ENCODE data around the gene ELP5. TPM values are rescaled to one million over a fixed set of nuclear protein-coding genes. Genes with fewer than 3 reads are reported as not detected.

Gene ELP5
- polyA plus RNA-seq, 6 donors from 2014 or later: 54.2 to 94.8 (median 80.6) TPM

DNA sequence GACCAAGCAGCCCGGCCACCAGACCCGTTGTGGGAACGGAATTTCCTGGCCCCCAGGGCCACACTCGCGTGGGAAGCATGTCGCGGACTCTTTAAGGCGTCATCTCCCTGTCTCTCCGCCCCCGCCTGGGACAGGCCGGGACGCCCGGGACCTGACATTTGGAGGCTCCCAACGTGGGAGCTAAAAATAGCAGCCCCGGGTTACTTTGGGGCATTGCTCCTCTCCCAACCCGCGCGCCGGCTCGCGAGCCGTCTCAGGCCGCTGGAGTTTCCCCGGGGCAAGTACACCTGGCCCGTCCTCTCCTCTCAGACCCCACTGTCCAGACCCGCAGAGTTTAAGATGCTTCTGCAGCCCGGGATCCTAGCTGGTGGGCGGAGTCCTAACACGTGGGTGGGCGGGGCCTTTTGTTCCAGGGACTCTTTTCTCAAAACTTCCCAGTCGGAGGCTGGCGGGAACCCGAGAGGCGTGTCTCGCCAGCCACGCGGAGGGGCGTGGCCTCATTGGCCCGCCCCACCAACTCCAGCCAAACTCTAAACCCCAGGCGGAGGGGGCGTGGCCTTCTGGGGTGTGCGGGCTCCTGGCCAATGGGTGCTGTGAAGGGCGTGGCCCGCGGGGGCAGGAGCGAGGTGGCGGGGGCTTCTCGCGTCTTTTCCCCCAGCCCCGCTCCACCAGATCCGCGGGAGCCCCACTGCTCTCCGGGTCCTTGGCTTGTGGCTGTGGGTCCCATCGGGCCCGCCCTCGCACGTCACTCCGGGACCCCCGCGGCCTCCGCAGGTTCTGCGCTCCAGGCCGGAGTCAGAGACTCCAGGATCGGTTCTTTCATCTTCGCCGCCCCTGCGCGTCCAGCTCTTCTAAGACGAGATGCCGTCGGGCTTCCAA is 29.3 kb downstream of the ELP5 start, which contains the start of gene SLC2A4:
SLC2A4 (plus strand) TSS at position 645 of the 879 bp plus-strand sequence; CDS start at position 862, 217 bp downstream.
- ATAC-seq (ENCODE audit: low read depth in 2 of 2) (peak; percentile 60 to 68), DNase-seq (peak; percentile 73)
- Mint-ChIP-seq H3K27me3 (peaks cover 16 to 50% (median 24%) of the 10 kb centered on the region in 3 donors), H3K4me1 (peaks cover 18 to 37% (median 26%) of the 10 kb centered on the region in 3 donors), H3K36me3 (no peaks in the 10 kb centered on the region), H3K4me3 (peak within 1 kb of the TSS; percentile 80 to 92 (median 88)), H3K27ac (peak within 1 kb of the TSS; percentile 64 to 96 (median 90)), H3K9me3 (no peaks in the 10 kb centered on the region)

DNA sequence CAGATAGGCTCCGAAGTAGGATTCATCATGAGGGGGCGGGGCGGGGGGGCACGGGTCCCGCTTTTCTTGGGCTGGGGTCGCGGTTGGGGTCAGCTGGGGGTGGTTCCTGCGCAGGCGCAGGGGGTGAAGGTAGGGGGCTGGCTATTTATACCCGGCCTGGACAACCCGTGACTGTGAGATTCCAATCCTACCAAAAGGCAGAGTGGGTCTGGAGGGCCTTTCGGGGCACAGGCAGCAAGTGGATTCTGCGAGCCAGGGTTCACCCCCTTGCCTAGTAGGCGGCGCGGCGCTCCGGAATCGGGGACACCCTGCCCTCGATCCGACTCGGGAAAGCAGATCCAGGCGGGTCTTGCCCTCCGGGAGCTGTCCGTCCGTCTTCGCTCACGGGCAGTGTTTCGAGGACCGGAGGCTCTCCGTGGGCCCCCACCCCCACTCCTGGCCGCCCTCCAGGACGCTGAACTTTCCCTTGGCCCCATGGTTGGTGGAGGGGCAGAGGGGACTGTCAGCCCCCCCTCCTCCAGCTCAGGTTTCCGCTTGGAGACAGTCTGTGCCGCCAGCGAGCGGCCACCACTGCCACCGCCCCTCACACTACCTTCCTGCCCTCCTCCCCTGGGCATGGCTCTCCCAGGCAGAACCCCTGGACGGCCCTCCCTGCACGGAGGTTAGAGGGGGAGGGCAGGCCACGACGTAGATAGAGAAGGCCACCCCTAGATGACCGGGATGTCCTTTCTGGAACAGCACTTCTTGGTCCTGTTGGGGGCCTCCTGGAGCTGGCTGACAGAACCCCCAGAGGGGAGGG is 30.1 kb downstream of the ELP5 start:
- peak overlapping the region in 3 of 6 donors; percentile 26 to 64 (median 42) for H3K27ac Mint-ChIP-seq
- H3K27me3 Mint-ChIP-seq: peaks cover 18 to 58% (median 29%) of the 10 kb centered on the region in 3 donors
- ATAC-seq (ENCODE audit: low read depth in 2 of 2): no peak
- H3K4me1 Mint-ChIP-seq: peaks cover 18 to 37% (median 30%) of the 10 kb centered on the region in 3 donors
- no peaks in the 10 kb centered on the region for H3K36me3 Mint-ChIP-seq
- H3K9me3 Mint-ChIP-seq: no peaks in the 10 kb centered on the region
- H3K4me3 Mint-ChIP-seq: peak overlapping the region; percentile 80 to 92 (median 87)
- no peak for DNase-seq

DNA sequence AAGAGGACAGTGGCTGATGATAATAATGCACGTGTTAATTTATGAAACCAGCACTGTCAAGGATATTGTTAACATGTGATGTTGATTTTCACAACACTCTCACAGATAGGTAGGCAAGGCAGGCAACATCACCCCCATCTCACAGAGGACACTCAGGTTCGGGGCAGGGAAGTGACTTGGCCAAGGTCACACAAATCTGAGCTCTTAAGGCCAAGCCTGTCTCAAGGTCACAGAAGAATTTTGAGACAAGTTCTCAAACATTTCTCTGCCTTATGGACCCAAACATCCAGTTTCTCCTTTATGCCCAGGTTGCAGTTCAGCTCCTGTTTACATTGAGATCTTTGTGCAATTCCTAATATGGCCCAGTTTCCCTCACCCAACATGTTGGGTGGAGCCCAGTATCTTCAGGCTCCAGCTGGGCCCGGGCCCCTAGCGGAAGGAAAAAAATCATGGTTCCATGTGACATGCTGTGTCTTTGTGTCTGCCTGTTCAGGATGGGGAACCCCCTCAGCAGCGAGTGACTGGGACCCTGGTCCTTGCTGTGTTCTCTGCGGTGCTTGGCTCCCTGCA is 30.8 kb downstream of the ELP5 start:
- H3K27me3 Mint-ChIP-seq: peaks cover 19 to 64% (median 29%) of the 10 kb centered on the region in 3 donors
- H3K9me3 Mint-ChIP-seq: no peaks in the 10 kb centered on the region
- H3K4me3 Mint-ChIP-seq: peak overlapping the region in 7 of 8 donors; percentile 3 to 80 (median 60)
- no peak for ATAC-seq (ENCODE audit: low read depth in 2 of 2)
- H3K4me1 Mint-ChIP-seq: peaks cover 18 to 37% (median 30%) of the 10 kb centered on the region in 3 donors
- H3K36me3 Mint-ChIP-seq: no peaks in the 10 kb centered on the region
- peak overlapping the region in 1 of 6 donors; percentile 42 for H3K27ac Mint-ChIP-seq
- DNase-seq: no peak

DNA sequence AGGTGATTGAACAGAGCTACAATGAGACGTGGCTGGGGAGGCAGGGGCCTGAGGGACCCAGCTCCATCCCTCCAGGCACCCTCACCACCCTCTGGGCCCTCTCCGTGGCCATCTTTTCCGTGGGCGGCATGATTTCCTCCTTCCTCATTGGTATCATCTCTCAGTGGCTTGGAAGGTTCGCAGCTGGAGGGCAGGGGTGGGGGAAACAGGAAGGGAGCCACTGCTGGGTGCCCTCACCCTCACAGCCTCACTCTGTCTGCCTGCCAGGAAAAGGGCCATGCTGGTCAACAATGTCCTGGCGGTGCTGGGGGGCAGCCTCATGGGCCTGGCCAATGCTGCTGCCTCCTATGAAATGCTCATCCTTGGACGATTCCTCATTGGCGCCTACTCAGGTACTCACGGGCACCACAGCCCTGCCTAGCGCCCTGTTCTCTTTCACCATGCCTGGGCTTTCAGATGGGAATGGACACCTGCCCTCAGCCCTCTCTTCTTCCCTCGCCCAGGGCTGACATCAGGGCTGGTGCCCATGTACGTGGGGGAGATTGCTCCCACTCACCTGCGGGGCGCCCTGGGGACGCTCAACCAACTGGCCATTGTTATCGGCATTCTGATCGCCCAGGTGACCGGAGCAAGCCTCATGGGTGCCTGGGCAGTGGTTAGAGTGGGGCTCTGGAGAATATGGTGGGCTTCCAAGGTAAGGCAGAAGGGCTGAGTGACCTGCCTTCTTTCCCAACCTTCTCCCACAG is 31.6 kb downstream of the ELP5 start:
- Mint-ChIP-seq H3K9me3 (no peaks in the 10 kb centered on the region), H3K4me1 (peaks cover 18 to 37% (median 30%) of the 10 kb centered on the region in 3 donors), H3K27ac (peak overlapping the region in 1 of 6 donors; percentile 86), H3K36me3 (no peaks in the 10 kb centered on the region), H3K27me3 (peaks cover 26 to 72% (median 37%) of the 10 kb centered on the region in 3 donors), H3K4me3 (peak overlapping the region in 3 of 8 donors; percentile 44 to 81 (median 64))
- no peak for ATAC-seq (ENCODE audit: low read depth in 2 of 2)
- DNase-seq: no peak

DNA sequence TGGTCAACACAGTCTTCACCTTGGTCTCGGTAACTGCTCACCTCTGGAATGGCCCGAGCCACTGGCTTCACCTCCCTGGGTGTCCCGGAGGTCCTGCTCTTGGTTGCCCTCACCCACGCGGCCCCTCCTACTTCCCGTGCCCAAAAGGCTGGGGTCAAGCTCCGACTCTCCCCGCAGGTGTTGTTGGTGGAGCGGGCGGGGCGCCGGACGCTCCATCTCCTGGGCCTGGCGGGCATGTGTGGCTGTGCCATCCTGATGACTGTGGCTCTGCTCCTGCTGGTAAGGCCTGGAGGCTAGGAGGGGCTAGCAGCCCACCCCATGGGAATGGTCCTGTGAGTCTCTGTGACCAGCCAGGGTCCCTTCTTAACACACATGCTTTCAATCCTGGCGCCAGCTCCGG is 32.9 kb downstream of the ELP5 start:
- peaks cover 18 to 35% (median 29%) of the 10 kb centered on the region in 3 donors for H3K4me1 Mint-ChIP-seq
- H3K4me3 Mint-ChIP-seq: no peak overlapping the region
- no peaks in the 10 kb centered on the region for H3K36me3 Mint-ChIP-seq
- ATAC-seq (ENCODE audit: low read depth in 2 of 2): no peak
- H3K27me3 Mint-ChIP-seq: peaks cover 26 to 77% (median 42%) of the 10 kb centered on the region in 3 donors
- no peak overlapping the region for H3K27ac Mint-ChIP-seq
- no peak for DNase-seq
- no peaks in the 10 kb centered on the region for H3K9me3 Mint-ChIP-seq

DNA sequence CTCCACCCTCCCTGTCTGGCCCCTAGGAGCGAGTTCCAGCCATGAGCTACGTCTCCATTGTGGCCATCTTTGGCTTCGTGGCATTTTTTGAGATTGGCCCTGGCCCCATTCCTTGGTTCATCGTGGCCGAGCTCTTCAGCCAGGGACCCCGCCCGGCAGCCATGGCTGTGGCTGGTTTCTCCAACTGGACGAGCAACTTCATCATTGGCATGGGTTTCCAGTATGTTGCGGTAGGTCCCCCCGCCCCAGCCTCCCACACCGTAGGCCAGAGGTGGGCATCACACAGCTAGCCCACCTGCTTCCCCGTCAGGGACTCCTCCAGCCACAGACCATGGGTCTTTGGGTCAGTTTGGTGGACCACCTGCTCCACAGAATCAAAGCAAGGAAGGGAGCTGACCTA is 33.7 kb downstream of the ELP5 start:
- no peak for ATAC-seq (ENCODE audit: low read depth in 2 of 2)
- peaks cover 26 to 85% (median 50%) of the 10 kb centered on the region in 3 donors for H3K27me3 Mint-ChIP-seq
- H3K27ac Mint-ChIP-seq: no peak overlapping the region
- H3K36me3 Mint-ChIP-seq: no peaks in the 10 kb centered on the region
- no peaks in the 10 kb centered on the region for H3K9me3 Mint-ChIP-seq
- H3K4me1 Mint-ChIP-seq: peaks cover 12 to 27% (median 22%) of the 10 kb centered on the region in 3 donors
- DNase-seq: no peak
- no peak overlapping the region for H3K4me3 Mint-ChIP-seq

DNA sequence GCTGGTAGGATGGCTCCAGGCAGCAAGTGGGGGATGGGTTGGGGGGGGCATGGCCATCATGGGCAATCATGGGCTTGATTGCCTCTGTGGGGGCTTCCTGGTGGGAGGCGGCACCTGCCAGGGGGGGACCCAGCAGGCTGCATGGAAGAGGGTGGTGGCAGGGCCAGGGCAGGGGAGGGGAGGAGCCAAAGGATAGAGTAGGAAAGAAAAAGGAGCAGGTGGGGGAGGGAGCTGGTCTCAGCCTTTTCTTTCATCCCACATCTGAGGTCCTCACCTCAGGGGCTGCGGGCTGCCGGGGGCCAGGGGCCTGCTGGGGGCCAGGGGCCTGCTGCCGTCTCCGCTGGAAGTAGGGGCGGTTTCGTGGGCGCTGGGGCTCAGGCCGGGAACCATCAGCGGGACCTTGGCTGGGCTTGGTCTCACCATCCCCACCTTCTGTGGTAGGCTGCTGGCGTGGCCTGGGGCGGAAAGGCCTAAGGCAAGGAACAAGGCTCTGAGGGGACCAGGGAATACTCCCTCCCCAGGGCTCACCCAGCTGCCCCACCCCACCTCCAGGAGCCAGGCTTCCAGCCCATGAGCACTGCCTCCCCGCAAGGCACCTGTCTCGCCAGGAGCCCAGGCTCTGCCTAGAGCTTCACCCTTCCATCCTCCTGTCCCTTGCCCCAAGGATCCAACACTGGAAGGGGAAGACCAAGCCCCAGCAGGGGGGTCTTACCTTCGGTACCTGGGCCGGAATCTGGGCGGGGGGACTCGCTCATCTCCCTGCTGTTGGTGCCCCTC is 37.4 kb downstream of the ELP5 start:
- no peak for DNase-seq
- ATAC-seq (ENCODE audit: low read depth in 2 of 2): no peak
- H3K4me3 Mint-ChIP-seq: peak overlapping the region in 1 of 8 donors; percentile 61

DNA sequence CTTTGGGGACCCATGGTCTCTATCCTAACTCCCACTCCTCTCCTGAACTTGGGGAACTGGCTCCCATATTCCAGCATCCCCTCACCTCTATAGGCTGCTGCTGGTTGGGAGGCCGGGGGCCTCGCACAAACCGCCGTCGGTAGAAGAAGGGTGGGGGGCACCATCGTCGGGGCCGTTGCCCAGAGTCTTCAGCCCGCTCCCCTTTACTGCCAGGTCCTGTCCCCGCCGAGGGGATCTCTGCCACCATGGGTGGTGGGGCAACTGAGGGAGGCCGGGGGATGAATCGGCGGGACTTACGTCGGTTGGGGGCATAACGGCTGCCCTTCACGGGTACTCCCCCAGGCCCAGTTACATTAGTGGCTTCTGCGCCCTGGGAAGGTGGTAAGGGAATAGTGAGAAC is 38.2 kb downstream of the ELP5 start:
- DNase-seq (no peak), ATAC-seq (ENCODE audit: low read depth in 2 of 2) (no peak)
- H3K27ac Mint-ChIP-seq: no peak overlapping the region
- H3K4me3 Mint-ChIP-seq: peak overlapping the region in 1 of 8 donors; percentile 21
- peaks cover 0 to 1% (median 0%) of the 10 kb centered on the region in 7 donors for H3K9me3 Mint-ChIP-seq
- H3K27me3 Mint-ChIP-seq: peaks cover 33 to 78% (median 55%) of the 10 kb centered on the region in 3 donors
- H3K36me3 Mint-ChIP-seq: no peaks in the 10 kb centered on the region
- H3K4me1 Mint-ChIP-seq: peaks cover 4 to 15% (median 11%) of the 10 kb centered on the region in 3 donors

More for the DNA sequence above, 37.4 kb downstream of the ELP5 start:
- H3K9me3 Mint-ChIP-seq: peaks cover 0 to 1% (median 0%) of the 10 kb centered on the region in 7 donors
- H3K27ac Mint-ChIP-seq: no peak overlapping the region
- H3K4me1 Mint-ChIP-seq: peaks cover 0 to 11% (median 6%) of the 10 kb centered on the region in 3 donors
- H3K36me3 Mint-ChIP-seq: no peaks in the 10 kb centered on the region
- H3K27me3 Mint-ChIP-seq: peaks cover 29 to 81% (median 51%) of the 10 kb centered on the region in 3 donors

DNA sequence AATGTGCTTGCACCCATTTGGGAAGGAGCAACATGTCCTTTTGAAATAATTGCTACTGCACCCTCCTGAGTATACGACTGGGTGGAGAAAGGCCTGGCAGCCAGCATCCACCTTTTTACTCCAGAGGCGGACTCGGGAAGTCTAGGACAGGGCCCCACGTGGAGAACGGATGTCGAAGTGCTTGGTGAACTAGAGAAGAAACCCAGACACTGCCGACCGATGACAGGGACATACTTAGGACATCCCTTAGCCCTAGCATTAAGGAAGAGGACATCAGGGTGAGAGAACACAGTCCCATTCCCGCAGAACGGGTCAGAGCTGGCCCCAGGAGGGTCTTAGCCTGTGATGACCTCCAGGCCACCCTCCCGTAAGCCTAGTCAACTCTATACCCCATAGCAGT is 38.7 kb downstream of the ELP5 start:
- Mint-ChIP-seq H3K4me3 (peak overlapping the region in 1 of 8 donors; percentile 21), H3K4me1 (peaks cover 7 to 20% (median 14%) of the 10 kb centered on the region in 3 donors), H3K27ac (no peak overlapping the region), H3K27me3 (peaks cover 36 to 78% (median 57%) of the 10 kb centered on the region in 3 donors), H3K9me3 (peaks cover 0 to 1% (median 0%) of the 10 kb centered on the region in 7 donors), H3K36me3 (no peaks in the 10 kb centered on the region)
- ATAC-seq (ENCODE audit: low read depth in 2 of 2): no peak
- DNase-seq: no peak

DNA sequence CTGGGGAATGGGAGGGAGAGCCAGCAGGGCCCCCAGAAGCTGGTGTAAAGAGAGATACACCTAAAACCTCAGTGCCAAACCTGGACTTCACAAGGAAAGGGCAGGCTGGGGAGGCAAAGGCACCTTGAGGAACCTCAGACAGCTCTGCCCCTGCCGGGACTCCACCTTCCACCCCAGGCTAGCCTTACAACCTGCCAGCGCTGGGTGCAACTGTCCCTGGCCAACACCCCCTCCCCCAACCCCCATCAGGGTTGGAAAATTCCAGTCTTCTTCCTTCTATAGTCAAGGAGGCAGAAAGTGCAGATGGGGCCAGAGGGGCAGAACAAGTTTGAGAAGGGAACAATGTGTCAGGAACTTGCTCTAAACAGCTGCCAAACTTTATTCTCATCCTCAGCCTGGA is 40.2 kb downstream of the ELP5 start:
- Mint-ChIP-seq H3K4me1 (peaks cover 7 to 26% (median 22%) of the 10 kb centered on the region in 3 donors), H3K4me3 (no peak overlapping the region), H3K27ac (no peak overlapping the region), H3K9me3 (peaks cover 0 to 1% (median 0%) of the 10 kb centered on the region in 7 donors), H3K27me3 (peaks cover 32 to 77% (median 58%) of the 10 kb centered on the region in 3 donors), H3K36me3 (no peaks in the 10 kb centered on the region)
- ATAC-seq (ENCODE audit: low read depth in 2 of 2): no peak
- DNase-seq: no peak

DNA sequence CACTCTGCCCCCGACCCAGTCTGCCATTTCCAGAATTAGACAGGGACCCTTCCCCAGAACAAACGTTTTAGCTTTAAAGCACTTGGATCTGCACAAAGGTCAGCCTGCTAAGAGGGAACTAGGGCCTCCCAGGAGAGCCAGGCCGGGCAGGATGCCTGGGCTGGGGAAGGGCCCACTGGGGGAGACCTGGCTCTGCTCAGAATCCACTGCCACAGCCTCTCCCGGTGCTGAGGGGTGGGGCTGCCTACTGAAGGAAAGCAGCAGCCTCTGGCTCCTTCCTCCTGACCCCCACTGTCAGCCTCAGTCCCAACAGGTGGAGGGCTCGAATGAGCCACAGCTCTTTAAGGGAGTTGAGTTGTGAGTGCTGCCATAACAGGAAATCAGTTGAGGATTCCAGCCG is 40.7 kb downstream of the ELP5 start:
- DNase-seq (no peak), ATAC-seq (ENCODE audit: low read depth in 2 of 2) (no peak)
- peaks cover 0 to 1% (median 0%) of the 10 kb centered on the region in 7 donors for H3K9me3 Mint-ChIP-seq
- H3K36me3 Mint-ChIP-seq: no peaks in the 10 kb centered on the region
- H3K27me3 Mint-ChIP-seq: peaks cover 32 to 72% (median 58%) of the 10 kb centered on the region in 3 donors
- peaks cover 7 to 26% (median 22%) of the 10 kb centered on the region in 3 donors for H3K4me1 Mint-ChIP-seq
- H3K4me3 Mint-ChIP-seq: peak overlapping the region in 1 of 8 donors; percentile 70
- no peak overlapping the region for H3K27ac Mint-ChIP-seq
